ENCODE results near the gene GPT2. TPM values are rescaled to one million over a fixed set of nuclear protein-coding genes. Genes with fewer than 3 reads are reported as not detected.
A peak's percentile ranks its signal among the peaks of the same experiment; 100 is the strongest.

The GPT2 gene
- total RNA-seq, 1 experiment from 2014 or later, result 12.7 TPM

DNA sequence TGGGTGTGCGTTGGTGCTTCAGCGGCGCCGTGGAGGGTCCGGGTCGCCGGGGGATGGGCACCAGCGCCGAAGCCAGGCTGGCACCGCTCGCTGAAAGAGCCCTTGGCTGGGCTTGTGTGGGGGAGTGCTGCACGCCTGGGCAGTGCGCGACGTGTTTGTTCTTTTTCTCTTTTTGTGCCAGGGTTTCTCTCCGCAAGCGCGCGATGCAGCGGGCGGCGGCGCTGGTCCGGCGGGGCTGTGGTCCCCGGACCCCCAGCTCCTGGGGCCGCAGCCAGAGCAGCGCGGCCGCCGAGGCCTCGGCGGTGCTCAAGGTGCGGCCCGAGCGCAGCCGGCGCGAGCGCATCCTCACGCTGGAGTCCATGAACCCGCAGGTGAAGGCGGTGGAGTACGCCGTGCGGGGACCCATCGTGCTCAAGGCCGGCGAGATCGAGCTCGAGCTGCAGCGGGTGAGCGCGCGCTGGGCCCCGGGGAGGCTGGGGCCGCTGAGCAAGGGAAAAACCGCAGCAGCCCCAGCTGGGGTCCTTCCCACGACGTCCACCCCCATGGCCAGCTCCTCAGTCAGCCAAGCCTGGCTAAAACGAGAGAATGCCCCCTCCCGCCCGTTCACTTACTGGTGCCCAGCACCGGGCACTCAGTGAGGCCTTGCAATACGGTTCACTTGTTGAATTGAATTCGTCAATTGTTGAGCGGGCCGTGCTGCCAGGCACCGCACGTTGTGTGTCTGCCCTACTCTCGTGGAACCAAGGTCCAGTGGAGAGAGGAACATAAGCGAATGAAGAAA is 541 bp downstream of the GPT2 start:
- TF ChIP-seq, protein P1, sequence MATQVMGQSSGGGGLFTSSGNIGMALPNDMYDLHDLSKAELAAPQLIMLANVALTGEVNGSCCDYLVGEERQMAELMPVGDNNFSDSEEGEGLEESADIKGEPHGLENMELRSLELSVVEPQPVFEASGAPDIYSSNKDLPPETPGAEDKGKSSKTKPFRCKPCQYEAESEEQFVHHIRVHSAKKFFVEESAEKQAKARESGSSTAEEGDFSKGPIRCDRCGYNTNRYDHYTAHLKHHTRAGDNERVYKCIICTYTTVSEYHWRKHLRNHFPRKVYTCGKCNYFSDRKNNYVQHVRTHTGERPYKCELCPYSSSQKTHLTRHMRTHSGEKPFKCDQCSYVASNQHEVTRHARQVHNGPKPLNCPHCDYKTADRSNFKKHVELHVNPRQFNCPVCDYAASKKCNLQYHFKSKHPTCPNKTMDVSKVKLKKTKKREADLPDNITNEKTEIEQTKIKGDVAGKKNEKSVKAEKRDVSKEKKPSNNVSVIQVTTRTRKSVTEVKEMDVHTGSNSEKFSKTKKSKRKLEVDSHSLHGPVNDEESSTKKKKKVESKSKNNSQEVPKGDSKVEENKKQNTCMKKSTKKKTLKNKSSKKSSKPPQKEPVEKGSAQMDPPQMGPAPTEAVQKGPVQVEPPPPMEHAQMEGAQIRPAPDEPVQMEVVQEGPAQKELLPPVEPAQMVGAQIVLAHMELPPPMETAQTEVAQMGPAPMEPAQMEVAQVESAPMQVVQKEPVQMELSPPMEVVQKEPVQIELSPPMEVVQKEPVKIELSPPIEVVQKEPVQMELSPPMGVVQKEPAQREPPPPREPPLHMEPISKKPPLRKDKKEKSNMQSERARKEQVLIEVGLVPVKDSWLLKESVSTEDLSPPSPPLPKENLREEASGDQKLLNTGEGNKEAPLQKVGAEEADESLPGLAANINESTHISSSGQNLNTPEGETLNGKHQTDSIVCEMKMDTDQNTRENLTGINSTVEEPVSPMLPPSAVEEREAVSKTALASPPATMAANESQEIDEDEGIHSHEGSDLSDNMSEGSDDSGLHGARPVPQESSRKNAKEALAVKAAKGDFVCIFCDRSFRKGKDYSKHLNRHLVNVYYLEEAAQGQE (IDR thresholded peaks at IDR 0.05; ENCODE audit: insufficient read depth in 1 of 2, low read depth in 2 of 2, low read length in 1 of 2), result no peak
- TF ChIP-seq POLR2AphosphoS5 (IDR thresholded peaks at IDR 0.05; ENCODE audit: low read depth, low read length), result no peak
- TF ChIP-seq TCF7L2 (IDR thresholded peaks at IDR 0.05; ENCODE audit: low read depth, low read length), result no peak
- TF ChIP-seq SIN3A (IDR thresholded peaks at IDR 0.05; ENCODE audit: borderline replicate concordance, insufficient read depth, low read depth, low read length), result peak; percentile 46; the same call in 1 of the 2 replicates
- TSS peak; percentile 72 for BruUV-seq (replicated peaks)
- Histone ChIP-seq H3K27me3 (ENCODE audit: control insufficient read depth, insufficient read depth, low read length) (no peaks in the 10 kb centered on the region), H3K27ac (ENCODE audit: low read length) (no peak overlapping the region), H3K9me3 (ENCODE audit: control insufficient read depth, insufficient read depth, low read depth, low read length) (no peaks in the 10 kb centered on the region), H3K36me3 (ENCODE audit: control insufficient read depth, insufficient read depth, low read length) (no peaks in the 10 kb centered on the region), H3K4me1 (ENCODE audit: control insufficient read depth, insufficient read depth, low read length) (peaks cover 6% of the 10 kb centered on the region), H3K4me3 (ENCODE audit: low read depth in 2 of 2, low read length in 2 of 2) (peak overlapping the region; percentile 66 to 74)
- intact Hi-C loops (cut with micrococcal nuclease; ENCODE audit: unreplicated experiment) (no loop called here), in situ Hi-C loops (cut with HindIII; ENCODE audit: low pct_unique_long_range_greater_than_20kb, low sequenced_read_pairs) (no loop called here)
- POLR2A ChIA-PET, result no interaction called here
- ATAC-seq, result peak; percentile 25
- DNase-seq (ENCODE audit: low read depth, low spot score), result no peak
- CTCF ChIA-PET, result interaction anchor here (1.6 kb wide), 1 partner anchor 31 kb away, joined by 4 read pairs; no protein-coding TSS in a partner anchor

DNA sequence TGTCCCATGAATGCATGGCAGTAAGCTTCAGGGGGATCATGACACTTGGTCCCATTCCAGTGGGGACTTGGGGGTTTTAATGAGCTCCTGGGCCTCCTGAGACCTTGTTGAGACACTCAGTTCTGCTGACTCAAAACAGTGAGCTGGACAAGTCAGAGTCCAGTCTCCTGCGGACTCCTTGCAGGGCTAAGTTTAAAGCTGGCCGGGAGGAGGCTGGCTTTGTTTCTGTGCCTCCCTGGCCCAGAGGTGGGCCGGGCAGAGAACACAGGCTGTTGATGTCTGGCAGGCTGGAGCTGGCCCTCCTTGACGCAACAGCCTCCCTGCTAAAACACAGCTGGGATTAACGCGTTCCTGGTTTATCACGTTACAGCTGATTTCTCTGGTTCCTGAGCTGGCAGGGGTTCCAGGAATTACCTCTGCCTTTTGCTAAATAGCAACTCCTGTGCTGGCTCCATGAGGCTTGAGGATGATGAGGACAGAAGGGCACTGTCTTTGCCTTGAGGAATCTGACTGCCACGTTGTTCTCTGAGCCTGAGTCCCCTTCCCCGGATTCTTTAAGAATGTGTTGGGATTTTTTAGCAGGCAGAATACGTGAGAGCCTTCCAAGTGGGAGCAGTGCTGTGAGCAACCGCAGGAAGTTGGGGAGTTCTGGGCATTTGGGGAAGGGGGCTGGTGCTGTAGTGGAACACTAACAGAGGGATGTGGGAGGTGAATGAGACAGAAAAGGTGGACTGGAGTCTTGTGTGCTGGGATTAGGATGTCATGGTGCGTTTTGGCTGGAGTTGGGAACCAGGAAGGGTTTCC is 2.0 kb downstream of the GPT2 start:
- in situ Hi-C loops (cut with HindIII; ENCODE audit: low pct_unique_long_range_greater_than_20kb, low sequenced_read_pairs), result no loop called here

More for the DNA sequence above, 2.0 kb downstream of the GPT2 start:
- intact Hi-C loops (cut with micrococcal nuclease; ENCODE audit: unreplicated experiment), result no loop called here
- TF ChIP-seq, protein P2, sequence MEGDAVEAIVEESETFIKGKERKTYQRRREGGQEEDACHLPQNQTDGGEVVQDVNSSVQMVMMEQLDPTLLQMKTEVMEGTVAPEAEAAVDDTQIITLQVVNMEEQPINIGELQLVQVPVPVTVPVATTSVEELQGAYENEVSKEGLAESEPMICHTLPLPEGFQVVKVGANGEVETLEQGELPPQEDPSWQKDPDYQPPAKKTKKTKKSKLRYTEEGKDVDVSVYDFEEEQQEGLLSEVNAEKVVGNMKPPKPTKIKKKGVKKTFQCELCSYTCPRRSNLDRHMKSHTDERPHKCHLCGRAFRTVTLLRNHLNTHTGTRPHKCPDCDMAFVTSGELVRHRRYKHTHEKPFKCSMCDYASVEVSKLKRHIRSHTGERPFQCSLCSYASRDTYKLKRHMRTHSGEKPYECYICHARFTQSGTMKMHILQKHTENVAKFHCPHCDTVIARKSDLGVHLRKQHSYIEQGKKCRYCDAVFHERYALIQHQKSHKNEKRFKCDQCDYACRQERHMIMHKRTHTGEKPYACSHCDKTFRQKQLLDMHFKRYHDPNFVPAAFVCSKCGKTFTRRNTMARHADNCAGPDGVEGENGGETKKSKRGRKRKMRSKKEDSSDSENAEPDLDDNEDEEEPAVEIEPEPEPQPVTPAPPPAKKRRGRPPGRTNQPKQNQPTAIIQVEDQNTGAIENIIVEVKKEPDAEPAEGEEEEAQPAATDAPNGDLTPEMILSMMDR (IDR thresholded peaks at IDR 0.05), result no peak
- TF ChIP-seq, protein P1 (IDR thresholded peaks at IDR 0.05; ENCODE audit: insufficient read depth in 1 of 2, low read depth in 2 of 2, low read length in 1 of 2), result no peak
- TF ChIP-seq TCF7L2 (IDR thresholded peaks at IDR 0.05; ENCODE audit: low read depth, low read length) (no peak), SIN3A (IDR thresholded peaks at IDR 0.05; ENCODE audit: borderline replicate concordance, insufficient read depth, low read depth, low read length) (no peak), POLR2AphosphoS5 (IDR thresholded peaks at IDR 0.05; ENCODE audit: low read depth, low read length) (no peak)
- ChIA-PET CTCF (no interaction called here), POLR2A (no interaction called here)
- Histone ChIP-seq H3K36me3 (ENCODE audit: control insufficient read depth, insufficient read depth, low read length) (no peaks in the 10 kb centered on the region), H3K27ac (ENCODE audit: low read length) (no peak overlapping the region), H3K4me3 (ENCODE audit: low read depth in 2 of 2, low read length in 2 of 2) (peak overlapping the region in 1 of 2 experiments; percentile 66; a peak in 2 of 4 replicates), H3K9me3 (ENCODE audit: control insufficient read depth, insufficient read depth, low read depth, low read length) (no peaks in the 10 kb centered on the region), H3K27me3 (ENCODE audit: control insufficient read depth, insufficient read depth, low read length) (no peaks in the 10 kb centered on the region), H3K4me1 (ENCODE audit: control insufficient read depth, insufficient read depth, low read length) (peaks cover 6% of the 10 kb centered on the region)
- no peak for ATAC-seq
- BruUV-seq (replicated peaks), result no TSS peak
- no peak for DNase-seq (ENCODE audit: low read depth, low spot score)
